Sciatic nerve (tissue), 2 donors: Measurements from ENCODE around the gene MAL. TPM values are rescaled to one million over a fixed set of nuclear protein-coding genes. Genes with fewer than 3 reads are reported as not detected.

Experiments
- ATAC-seq: fragments of 200-7000 bp; cut with Tn5 transposase; one replicate; pipeline ENCODE4 v1.9.1; 2020; ENCODE audit warnings: mild to moderate bottlenecking, moderate library complexity
- DNase-seq: peaks from one replicate; pipeline ENCODE4 v3.0.0-alpha.2; 2020; ENCODE audit warnings: low spot score
- intact Hi-C: fragments of 100-400 bp; cut with DNase I; formaldehyde crosslinking; loops from one replicate; pipeline ENCODE4 v1.14.2; 2022
- total RNA-seq: library from RNA; stranded (reverse); fragmentation: NEBNext Ultra II Directional; extraction: Animal tissue kit (Norgen Biotek cat#: 25700); gene quantifications from one replicate; pipeline ENCODE4 v1.2.1, GENCODE V29; 2021
- donor health status: DM: no; HTN: no; CAD: no.
- donor health status: DM: no; HTN: no; CAD: no.

Gene MAL
- total RNA-seq, 1 donor from 2014 or later: 241 TPM

DNA sequence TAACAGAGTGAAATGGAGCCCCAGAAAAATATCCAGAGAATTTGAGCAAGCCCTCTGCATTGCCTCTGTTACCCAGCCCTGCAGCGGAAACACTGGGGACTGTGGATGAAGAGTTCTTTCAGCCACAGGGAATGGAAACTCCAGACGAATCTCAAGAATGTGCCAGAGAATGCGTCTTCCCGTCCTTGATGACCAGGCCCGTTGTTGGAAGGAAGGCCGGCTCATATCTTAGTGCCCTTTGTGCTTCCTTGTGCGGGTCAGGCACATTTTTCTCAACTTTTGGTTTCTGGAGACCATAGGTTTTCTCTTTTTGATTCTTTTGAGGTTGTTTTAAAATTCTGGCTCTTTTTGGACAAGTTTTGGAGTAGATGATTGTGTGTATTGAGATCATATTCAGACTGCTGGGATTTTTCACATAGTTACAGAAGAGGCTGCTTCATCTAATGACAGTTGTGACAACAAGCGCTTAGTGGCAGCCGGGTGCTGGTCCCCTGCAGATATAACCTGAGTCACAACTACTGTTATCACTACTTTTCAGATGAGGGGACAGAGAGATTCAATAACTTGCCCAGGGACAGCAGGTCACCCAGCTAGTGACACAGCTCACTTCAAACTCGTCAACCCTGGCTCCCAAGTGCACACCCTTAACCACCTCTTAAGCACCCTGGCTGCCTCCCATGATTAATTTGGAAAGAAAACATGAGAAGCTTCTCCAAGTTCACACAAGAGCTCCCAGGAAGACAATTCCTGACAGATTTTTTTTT, 15.7 kb downstream of the MAL start:
- intact Hi-C loops: no loop called here
- no peak for ATAC-seq

DNA sequence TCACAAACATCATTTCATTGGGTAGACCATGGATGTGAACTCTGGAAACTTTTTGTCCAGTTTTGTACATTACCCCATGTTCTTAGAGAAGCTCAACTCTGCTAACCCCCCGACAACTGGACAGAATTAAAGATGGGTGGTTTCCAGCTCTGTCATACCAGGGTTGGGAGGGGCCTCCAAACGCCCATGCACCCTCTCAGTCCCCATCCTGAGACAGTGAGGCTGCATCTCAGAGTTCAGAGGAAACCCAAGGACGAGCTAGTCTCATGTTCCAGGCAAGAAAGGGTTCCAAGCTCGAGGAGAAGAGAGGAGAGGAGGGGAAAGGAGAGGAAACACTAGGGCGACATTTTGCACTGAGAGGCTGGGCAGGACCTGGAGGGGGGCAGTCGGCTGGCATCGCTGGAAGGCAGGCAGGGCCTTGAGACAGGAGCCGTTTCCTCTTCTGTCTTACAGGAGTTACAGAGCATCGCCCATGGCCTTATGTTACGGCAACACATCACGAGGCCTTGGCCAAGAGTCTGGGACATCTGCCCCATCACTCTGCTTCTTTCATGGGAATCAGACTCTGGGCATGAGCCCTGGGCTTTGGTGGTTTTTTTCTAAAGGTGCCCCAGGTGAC, 16.4 kb downstream of the MAL start:
- intact Hi-C loops: no loop called here
- no peak for ATAC-seq
- DNase-seq: no peak

More for the DNA sequence above, 15.7 kb downstream of the MAL start:
- no peak for DNase-seq

DNA sequence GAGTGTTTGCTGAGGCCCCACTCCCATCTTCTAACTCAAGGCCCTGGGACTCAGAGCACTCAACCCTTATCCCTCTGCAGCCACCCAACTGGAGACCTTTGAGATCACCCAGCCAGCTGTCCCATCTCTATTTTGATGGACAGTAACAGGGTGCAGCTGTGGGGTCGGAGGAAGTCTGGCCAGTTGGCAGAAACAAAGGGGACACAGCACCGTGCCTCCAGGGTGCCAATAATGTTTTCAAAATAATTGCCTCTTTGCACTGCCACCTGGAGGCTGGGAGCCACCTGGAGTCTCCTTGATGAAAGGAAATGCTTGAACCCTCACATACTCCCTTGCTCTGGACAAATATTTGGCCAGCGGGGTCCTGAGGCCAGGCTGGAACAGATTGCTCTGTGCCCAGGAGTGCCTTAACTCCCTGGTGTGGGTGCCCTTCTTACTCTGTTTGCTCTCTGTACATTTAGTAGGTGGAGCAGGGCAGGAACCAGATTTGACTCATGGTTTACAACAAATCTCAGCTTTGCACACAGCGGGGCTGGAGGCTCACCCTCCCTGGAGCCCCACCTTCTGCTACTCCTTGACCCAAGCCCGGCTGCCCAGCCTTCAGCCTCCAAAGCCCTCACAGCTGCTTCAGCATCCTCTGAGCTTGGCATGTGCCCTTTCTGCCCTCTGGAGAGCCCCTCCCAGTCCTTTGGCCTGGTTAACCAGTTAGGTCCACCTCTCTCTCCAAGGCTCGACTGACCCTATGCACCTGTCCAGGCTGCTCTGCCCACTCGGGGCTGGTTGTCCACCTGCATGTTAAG, 17.2 kb downstream of the MAL start:
- ATAC-seq: peak; percentile 27
- DNase-seq: no peak
- intact Hi-C loops: no loop called here

DNA sequence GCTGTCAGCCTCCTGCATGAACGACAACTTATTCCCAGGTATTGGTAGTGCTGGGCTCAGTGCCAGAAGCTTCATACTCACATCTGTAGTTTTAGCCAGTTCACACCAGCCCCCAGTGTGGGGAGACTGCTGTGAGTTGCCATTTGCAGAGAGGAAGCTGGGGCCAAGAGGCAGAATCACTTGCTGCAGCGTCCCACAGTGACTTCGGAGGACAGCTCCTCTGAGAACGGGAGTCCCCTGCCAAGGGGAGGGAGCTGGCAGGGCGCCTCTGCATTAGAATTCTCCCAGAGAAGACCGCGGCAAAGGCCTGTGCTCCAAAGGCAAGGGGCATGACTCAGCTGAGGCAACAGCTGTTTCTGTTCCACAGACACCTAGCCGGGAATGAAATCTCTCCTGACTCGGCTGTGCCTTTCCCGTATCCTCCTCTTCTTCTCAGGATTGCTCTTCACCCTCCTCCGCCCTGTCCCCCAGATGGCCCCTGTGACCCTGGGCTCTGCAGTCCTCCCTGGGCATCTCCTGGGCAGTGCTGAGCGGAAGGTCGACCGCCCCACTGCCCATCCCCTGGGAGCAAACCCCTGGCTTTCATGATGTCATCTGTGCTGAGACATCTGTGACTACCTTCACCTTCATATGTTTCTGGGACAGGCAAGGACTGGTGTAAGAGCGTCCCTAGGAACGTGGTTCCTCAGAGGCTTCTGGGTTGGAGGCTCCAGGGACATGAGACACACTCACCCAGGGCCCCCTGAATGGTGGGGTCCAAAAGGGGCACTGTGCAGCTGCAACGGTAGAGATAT, 18.0 kb downstream of the MAL start:
- DNase-seq (peak; percentile 79), ATAC-seq (peak; percentile 84)
- intact Hi-C loops: no loop called here

DNA sequence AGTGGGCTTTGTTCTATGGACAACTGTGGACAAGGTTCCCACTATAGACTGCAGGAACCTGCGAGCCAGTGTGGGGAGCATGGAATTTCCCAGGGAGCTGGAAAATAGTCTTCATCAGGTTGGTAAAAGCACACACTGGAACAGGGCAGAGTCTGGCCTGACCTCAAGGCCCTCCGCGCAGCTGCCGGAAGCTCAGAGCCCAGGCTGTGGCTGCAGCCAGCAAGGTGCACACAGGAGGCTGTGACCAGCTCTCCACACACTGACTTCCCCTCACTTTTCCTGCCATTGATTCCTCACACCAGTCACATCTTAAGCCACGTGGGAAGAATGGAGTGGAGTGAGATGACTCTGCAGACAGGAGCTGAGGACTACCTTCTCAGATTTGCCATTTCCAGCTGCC, 19.1 kb downstream of the MAL start:
- DNase-seq (no peak), ATAC-seq (no peak)
- intact Hi-C loops: no loop called here

DNA sequence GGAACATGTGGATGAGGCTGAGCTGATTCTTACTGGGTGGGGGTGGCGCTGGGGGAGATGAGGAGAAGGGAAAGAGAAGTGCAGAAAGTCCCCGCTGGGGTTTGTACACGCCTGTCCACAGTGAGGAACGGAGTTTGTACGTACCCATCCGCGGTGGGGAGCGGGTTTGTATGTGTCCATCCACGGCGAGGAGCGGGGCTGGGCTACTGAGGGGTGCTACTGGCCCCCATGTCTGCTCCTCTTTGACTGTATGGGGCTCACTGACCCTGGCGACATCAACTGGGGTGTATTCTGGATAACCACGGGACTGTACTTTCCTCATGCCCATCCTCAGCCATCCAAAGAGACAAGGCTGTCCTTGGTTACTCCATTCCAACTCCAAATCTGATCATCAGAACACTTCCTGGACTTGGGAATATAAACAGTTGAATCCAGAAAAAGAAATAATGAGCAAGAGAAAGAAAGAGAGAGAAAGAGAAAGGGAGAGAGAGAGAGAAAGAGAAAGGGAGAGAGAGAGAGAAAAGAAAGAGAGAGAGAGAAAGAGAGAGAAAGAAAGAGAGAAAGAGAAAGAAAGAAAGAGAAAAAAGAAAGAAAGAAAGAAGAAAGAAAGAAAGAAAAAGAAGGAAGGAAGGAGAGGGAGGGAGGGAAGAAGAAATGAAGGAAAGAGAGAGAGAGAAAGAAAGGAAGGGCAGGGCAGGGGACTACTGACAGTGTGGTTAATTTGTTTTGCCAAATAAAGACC, 21.0 kb downstream of the MAL start:
- ATAC-seq: no peak
- DNase-seq: no peak
- intact Hi-C loops: no loop called here

DNA sequence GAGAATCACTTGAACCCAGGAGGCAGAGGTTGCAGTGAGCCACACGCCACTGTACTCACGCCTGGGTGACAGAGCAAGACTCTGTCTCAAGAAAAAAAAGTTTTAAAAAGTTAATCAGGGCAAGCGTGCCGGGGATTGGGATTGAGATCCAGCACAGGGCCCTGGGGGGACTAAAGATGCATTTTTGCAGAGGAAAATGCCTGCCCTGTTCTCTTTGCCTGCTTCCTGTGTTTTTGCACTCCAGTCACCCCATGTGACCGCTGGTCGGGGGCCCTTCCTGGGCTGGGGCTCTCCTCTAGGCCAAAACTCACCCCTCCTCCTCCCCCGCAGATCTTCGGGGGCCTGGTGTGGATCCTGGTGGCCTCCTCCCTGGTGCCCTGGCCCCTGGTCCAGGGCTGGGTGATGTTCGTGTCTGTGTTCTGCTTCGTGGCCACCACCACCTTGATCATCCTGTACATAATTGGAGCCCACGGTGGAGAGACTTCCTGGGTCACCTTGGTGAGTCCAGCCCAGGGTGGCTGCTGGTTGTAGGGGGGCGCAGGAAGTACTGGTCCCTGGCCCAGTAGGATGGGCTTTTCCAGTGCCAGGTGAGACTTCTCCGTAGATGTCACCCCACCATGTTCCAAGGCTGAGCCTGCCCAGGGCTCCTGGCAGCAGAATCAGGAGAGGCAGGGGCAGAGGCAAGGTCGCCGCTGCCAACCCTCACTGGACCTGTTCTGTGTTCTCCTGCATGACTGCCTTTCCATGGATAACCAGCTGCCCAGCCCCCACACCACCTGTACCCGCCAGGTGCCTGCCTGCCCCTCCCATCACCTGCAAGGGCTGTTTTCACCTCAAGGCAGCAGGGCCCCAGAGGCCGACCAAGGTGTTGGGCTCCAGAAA, 22.4 kb downstream of the MAL start:
- intact Hi-C loops: no loop called here
- no peak for ATAC-seq
- no peak for DNase-seq

DNA sequence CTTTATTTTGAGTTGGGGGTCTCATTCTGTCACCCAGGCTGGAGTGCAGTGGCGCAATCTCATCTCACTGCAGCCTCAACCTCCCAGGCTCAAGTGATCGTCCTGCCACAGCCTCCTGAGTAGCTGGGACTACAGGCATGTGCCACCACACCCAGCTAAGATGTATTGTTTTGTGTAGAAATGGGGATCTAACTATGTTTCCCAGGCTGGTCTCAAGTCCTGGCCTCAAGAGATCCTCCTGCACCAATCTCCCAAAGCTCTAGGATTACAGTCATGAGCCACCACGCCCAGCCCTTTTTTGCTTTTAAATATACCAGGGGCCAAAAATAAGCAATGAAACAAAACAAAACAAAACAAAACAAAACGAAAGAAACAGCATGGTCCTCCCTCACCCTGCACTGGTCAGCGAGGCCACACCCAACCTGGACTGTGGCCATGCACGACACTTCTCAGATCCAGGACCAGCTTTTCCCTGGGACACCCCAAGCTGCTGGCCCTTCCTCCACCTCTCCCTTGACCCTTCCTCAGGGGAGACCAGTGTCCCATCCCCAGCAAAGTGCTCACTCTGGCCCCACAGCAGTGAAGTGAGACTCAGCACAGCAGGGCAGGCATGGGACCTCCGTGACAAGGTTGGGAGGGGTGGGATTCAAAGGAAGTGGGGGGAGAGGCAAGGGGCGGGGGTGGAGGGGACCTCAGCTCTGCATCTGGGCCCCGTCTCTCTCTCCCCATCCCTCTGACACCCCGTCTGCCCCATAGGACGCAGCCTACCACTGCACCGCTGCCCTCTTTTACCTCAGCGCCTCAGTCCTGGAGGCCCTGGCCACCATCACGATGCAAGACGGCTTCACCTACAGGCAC, 23.5 kb downstream of the MAL start:
- no peak for ATAC-seq
- intact Hi-C loops: no loop called here
- DNase-seq: no peak

DNA sequence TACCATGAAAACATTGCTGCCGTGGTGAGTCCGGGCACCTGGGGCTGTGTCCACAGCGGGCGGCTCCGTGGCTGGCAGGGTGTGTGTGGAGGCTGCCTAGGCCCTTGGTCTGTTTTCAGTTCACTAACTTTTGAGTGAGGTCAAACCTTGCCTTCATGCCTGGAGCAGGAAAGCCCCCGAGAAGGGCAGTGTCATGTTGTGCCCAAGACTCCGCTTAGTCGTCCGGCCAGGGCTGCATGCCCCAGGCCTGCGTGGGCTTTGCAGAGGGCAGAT, 24.1 kb downstream of the MAL start:
- intact Hi-C loops: no loop called here
- ATAC-seq: no peak
- DNase-seq: no peak

DNA sequence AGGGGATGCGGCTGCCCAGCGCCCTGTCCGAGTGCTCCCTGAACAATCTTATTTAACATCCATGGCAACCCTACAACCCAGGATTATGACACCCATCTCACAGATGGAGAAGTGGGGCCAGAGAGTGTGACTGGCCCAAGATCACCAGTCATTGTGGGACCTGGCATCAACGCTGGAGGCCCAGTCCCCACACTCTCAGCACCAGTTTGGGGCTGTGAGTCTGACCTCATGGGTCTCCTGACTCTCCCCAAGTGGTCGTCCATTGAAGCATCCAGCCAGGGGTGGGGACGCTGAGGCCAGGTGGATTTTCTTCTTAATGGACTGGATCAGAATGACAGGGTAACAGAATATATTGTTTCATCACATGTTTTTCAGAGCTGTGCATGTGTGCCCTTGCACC, 24.5 kb downstream of the MAL start:
- DNase-seq (no peak), ATAC-seq (no peak)
- intact Hi-C loops: no loop called here

DNA sequence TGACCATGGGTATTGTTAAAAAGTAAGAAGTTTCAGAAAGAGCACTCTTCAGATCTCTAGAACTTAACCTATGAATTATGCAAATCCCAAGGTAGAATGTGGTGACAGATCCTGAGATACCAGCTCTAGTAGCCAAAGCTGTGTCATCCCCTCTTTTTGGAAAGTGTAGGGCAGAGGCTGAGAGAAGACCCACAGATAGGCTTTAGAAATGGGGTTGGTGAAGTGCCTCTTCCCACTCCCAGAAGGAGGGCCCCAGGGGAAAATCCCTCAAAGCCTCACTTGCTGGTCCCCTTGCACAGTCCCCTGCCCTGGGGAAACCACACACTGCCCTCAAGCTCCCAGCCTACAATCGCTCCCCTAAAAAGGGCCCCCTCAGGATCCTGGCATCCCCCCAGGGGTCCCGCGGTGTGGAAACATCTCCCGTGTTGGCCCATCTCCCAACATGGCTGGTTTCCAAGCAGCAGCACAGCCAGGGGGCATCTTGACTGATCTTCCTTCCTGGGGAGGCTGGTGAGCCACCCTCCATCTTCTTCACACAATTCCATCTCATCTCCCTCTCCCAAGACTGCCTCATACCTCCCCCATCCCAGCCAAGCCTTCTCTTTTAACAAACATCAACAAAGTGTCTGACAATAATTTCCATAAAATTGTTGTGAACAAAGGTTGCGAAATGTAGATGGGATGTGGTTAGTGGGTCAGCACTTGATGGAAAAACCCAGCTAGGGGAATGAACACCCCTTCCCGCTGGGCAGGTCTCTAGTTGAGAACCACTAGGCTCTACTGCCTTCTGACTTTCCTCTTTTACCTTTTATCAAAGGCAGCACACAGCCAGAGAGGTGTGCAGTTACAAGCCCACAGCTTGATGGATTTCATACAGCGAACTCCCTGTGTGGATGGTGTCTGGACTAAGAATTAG, 25.1 kb downstream of the MAL start:
- no peak for DNase-seq
- ATAC-seq: no peak
- intact Hi-C loops: no loop called here

DNA sequence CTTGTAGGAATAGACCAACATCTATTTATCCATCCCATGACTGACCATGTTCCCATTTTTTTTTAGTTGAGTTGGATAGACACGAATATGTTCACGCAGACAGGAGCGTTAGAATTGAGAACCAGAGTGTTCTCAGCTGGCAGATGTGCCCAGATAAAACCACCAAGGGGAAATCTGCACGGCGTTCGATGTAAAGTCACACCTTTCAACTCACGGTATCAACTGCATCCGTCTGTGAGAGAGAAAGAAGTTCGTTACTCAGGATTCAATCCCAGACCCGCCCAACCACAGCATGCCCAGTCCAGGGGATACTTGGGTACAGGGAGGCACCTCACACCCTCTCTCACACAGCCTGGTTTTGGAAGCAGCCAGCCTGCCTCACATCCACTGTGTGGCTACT, 26.1 kb downstream of the MAL start:
- no peak for DNase-seq
- intact Hi-C loops: no loop called here
- no peak for ATAC-seq

DNA sequence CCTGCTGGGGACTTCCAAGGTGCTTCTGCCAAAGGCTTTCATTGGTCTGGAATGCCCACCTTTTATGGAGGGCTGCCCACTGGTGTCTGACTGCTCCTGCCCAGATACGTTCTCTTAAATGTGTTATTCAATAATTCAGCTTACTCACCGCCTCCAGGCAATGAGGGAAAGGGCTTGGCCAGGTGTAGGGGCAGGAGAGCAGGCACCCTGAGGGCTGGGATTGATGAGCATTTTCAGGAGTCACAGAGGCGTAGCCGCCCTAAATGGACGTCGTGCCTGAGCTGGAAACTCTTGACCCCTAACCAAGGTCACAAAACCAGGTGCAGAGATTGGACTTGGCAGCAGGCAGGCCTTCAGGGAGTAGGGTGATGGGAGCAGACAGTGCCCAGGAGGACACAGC, 26.8 kb downstream of the MAL start:
- DNase-seq (no peak), ATAC-seq (no peak)
- intact Hi-C loops: no loop called here

DNA sequence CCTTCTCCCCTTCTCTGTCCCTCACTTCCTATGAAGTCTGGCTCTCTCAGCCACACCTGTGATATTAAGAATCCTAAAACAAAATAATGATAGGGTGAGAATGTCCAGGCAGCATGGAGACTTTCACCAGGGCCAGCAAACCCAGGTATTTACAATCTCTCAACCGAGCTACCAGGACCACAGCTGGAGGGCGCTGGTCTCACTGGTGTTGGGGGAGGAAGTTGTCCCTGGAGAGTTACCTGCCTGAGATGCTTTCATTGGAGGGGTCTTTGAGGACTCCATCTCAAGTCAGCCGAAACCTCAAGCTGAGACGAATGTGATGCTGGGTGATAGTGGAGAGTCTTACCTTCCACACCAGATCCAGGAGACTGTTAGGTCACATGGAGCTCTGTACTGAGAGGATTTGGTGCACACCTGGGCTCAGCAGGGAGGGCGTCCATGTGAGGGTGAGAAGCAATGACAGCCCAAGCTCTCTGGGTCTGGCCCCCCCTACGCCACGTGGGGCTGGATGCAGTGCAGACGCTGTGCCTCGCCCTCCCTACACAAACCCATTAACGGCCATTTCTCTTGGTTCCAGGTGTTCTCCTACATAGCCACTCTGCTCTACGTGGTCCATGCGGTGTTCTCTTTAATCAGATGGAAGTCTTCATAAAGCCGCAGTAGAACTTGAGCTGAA, 27.4 kb downstream of the MAL start:
- ATAC-seq (no peak), DNase-seq (no peak)
- intact Hi-C loops: no loop called here

DNA sequence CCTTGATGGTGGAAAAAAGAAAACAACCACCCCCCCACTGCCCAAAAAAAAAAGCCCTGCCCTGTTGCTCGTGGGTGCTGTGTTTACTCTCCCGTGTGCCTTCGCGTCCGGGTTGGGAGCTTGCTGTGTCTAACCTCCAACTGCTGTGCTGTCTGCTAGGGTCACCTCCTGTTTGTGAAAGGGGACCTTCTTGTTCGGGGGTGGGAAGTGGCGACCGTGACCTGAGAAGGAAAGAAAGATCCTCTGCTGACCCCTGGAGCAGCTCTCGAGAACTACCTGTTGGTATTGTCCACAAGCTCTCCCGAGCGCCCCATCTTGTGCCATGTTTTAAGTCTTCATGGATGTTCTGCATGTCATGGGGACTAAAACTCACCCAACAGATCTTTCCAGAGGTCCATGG, 28.0 kb downstream of the MAL start:
- intact Hi-C loops: no loop called here
- ATAC-seq (no peak), DNase-seq (no peak)

DNA sequence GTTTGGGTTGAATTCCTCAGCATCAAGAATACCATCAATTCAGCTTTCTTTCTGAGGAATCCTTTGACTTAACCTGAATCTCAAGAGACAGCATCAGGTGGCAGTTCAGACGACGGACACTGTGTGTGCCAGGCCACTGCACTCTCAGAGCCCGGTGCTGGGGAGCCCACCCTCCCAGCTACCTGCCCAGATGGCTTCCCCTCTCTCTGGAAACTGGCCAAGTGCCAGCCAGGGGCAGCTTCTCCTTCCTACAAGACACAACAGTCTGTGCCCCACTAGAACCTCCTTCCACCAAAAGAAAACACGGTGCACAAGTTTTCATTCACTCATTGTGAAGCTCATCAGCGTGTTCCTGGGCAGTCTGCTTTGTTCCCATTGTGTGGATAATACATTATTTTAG, 28.5 kb downstream of the MAL start:
- DNase-seq (no peak), ATAC-seq (no peak)
- intact Hi-C loops: no loop called here
